HG03280 (cell line): Measurements from ENCODE around the gene KCNK13.
"Not testable (repeated sequence)": the region's sequence is repeated elsewhere in the genome, so short reads cannot be mapped to it uniquely, and the experiment has no call there.

Source experiments
- ATAC-seq: cut with Tn5 transposase; IDR thresholded peaks from one replicate; pipeline ENCODE4 v1.9.1; 2021; ENCODE audit warnings: mild to moderate bottlenecking, moderate library complexity; ENCODE audit not compliant: unreplicated experiment

The KCNK13 gene

GRCh38 chr14:90184571-90185266 lies 122.9 kb downstream of the KCNK13 start:
- no peak for ATAC-seq

- ATAC-seq = no peak
These were observed 126.8 kb downstream of the KCNK13 start for GRCh38 chr14:90188588-90188987.

- no peak for ATAC-seq
These were observed 129.4 kb downstream of the KCNK13 start for GRCh38 chr14:90191154-90191553.

GRCh38 chr14:90191585-90191984 lies 129.8 kb downstream of the KCNK13 start:
- ATAC-seq = no peak

DNA sequence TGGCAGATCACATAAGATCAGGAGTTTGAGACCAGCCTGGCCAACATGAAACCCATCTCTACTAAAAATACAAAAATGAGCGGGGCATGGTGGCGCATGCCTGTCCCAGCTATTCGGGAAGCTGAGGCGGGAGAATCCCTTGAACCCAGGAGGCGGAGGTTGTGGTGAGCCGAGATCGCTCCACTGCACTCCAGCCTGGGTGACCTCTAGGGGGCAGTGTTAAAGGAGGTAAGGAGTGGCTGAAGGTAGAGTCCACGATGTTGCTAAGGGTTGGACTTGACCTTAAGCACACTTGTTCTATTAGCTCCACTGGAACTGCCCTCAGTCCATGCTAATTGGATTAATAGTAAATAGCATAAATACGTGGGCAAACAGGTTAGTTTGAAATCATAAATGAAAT lies 132.1 kb downstream of the KCNK13 start:
- ATAC-seq = no peak

DNA sequence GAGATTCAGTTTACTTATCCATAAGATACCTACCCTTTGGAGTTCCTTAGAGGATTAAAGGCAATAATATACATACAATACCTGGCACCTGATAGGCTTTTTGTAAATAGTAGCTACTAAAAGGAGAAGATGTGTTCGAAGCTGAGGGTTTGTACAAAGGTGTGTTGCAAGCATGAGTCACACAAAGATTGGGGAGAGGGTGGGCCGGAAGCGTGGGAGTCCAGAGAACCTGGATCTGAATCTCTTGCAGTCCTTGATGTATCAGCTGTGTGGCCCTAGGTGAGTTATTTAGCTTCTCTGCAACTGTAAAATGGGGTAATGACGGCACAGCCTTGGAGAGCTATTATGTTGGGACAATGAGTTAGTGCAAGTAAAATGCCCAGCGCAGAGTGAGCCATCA lies 132.9 kb downstream of the KCNK13 start:
- ATAC-seq = no peak

DNA sequence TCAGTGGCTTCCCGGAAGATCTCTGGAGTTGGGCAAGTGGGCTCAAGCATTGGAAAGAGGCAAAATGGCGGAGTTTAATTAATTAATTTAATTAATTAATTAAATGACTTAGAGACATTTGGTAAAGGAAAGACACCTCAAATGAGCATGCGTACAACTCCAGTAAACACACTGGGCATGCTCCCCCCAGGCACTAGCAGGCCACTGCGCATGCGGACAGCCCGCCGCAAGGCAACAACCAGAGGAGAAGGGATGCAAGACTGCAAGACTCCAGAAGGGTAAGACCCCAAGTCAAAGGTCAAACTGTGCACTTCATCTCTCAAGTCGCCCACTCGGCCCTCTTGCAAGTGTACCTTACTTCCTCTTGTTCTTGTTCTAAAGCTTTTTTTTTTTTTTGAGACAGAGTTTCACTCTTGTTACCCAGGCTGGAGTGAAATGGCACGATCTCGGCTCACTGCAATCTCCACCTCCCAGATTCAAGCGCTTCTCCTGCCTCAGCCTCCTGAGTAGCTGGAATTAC lies 136.8 kb downstream of the KCNK13 start:
- no peak for ATAC-seq

- ATAC-seq = not testable (repeated sequence)
These were observed 138.8 kb downstream of the KCNK13 start for GRCh38 chr14:90200546-90200945.

DNA sequence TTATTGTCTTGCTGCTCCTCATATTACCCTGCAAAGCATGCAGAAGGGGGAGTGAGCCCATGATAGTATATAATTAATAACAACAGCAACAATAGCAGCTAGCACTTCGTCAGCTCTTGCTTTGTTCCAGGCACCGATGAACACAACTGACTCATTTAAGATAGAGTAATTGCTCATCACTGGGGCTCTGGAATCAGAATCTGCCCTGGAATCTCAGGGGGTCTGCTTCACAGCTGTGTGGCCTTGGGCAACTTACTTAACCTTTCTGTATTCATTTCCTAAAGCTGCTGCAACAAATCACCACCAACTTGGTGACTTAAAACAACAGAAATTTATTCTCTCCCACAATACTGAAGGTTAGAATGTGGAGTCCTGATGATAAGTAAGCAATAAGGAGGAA lies 139.6 kb downstream of the KCNK13 start:
- ATAC-seq = no peak

- ATAC-seq = no peak
These were observed 142.7 kb downstream of the KCNK13 start for GRCh38 chr14:90204516-90204915.

DNA sequence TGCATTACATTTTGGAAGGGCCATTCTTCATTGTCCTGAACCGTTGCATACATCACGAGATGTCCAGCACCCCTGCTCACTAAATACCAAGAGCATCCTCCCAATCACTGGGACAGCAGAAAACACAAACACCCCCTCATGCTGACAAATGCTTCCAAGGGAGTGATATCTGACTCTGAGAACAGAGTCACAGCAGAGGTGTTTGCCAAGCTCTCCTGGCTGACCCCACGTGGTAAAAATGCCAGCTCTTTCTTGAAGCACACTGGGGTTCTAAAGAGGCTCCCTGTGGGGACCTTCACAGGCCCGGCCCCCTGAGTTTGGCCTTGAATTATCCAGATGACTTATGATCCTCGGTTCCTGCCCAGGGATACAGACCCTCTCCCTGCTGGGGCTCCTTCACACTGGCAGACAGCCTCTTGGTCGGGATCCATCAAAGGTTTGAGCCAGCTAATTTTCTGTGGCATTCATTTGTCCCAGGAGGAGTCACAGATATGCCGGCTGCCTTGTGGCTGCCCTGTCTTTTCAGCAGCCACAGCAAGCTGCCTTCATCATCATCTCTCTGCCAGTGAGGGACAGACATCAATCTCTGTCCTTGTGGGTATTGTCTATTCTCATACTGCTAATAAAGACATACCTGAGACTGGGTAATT lies 151.4 kb downstream of the KCNK13 start:
- no peak for ATAC-seq

DNA sequence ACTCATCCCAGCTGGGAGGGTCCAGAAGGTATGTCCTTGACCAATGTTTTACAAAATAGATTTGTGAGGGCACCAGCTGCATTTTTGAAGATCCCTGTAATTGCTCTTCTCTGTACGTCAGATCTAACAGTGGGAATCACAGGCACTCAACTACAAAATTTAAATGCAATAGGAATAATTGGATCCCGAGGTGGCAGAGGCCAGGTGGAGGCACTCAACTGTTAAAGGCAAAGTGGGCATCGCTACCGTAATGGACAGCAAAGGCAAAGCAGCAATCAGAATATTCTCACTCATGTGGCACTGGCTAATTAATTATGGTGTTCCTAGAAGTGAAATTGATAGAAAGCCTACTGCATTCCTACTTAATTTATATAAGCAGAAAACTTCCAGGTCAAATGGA lies 166.7 kb downstream of the KCNK13 start:
- ATAC-seq = no peak

- ATAC-seq = not testable (repeated sequence)
These were observed 168.1 kb downstream of the KCNK13 start for GRCh38 chr14:90229942-90230341.
